ENCODE measurements around the gene RNF207.
A peak's percentile ranks its signal among the peaks of the same experiment; 100 is the strongest.

Gene RNF207

DNA sequence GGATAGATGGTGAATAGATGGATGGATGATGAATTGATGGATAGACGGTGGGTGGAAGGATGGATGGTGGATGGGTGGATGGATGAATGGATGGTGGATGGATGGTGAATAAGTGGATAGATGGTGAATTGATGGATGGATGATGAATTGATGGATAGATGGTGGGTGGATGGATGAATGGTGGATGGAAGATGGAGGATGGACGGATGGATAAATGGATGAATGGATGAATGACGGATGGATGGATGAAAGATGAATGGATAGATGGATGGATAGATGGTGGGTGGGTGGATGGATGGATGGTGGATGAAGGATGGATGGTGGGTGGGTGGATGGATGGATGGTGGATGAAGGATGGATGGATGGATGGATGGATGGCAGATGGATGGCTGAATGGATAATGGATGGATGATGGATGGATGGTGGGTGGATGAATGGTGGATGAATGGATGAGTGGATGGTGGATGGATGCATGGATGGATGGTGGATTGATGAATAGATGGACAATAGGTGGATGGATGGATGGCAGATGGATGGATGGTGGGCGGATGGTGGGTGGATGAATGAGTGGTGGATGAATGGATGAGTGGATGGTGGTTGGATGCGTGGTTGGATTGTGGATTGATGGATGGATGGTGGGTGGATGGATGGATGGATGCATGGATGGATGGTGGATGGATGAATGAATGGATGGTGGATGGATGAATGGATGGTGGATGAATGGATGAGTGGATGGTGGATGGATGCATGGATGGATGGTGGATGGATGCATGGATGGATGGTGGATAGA, 31.1 kb upstream of the RNF207 start:
- DNase-seq = no peak

DNA sequence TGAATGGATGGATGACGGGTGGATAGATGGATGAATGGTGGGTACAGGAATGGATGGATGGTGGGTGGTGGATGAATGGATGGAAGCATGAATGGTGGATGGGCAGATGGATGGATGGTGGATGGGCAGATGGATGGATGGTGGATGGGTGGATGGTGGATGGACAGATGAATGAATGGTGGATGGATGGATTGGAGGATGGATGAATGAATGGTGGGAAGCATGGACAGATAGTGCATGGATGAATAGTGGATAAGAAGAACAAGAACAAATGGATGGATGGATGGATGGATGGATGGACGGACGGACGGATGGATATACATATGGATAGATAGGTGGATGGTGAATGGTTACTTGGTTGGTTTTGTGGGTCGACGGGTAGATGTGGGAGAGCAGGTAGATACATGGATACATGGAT, 30.5 kb upstream of the RNF207 start:
- no peak for DNase-seq

DNA sequence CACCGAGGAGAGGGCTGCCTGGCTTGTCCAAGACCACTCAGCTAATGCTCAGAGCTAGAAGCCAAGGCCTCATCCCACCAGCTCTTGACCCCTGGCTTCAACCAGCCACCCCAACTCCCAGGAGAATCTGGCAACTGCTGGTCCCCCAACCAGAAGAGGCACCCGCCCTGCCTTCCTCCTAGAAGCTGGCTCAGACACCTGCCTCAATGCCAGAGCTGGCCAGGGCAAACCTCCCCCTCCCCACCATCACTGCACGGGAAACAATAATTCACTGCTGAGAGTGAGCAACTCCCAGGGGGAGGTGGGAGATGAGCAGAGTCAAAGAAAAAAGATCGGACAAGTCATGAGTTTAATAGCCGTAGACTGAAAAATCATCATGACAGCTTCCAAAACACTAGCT, 29.1 kb upstream of the RNF207 start:
- no peak for DNase-seq

DNA sequence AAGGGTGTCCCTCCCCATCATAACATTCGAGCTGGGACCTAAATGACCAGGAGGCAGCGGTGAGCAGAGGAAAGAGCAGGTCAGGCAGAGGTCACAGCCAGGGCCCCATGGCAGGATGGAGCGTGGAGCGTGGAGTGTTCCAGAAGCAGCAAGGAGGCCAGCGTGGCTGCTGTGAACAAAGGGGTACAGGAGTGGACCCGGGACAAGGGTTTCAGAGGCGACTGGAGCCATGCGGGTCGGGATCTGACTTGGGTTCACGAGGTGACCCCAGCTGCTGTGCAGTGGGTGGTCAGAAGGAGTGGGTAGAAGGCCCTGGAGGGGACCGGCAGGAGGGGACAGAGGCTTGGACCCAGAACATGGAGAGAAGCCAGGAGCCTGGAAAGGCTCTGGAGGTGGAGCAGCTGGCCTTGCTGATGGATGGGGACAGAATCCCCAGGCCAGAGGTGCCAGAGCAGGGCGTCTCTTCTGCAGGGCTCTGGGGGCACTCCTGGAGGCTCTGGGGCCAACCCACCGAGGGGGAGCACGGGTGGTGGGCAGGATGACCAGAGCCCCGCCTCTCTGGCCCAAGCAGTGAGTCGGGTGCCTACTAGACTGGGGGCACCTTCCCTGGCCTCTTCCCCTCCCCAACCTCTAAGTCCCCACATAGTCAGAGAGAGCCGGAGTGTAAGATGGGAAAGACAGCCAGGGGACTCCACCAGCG, 28.1 kb upstream of the RNF207 start:
- no peak for DNase-seq

DNA sequence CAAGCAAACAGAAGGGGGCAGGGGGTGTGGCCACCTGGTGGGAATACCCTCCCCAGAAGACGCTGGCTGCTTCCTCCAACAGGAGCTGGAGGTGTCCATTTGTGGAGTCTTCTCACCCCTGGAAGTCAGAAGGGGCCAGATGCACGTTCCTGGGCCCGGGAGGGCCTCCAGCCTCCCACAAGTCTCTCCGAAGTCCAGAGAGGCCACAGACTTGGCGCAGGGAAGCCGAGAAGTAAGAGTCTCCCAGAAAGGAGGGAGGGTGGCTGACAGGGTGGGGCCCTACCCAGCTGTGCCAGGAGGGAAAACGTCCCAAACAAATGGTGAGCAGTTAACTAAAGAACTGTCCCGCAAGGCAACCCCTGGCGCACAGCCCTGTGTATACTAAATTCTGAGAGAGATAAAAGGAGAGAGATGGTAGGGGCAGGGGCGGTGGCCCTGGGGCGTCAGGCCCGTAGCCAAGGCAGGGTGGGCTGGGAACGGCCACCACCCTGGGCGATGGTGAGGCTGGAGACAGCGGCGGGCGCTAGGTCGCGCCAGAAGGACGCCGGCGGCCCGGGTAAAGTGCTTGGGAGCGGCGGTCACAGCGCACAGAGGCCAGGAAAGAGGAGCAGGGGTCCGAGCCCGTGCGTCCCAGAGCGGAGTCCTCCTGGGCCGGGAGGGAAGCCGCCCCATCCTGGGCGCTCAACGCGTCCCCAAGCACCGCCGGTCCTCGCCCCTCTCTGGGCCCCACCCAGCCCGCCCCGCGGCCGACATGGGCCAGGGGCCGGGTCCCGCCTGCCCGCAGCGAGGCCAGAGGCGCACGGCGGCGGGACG, 27.0 kb upstream of the RNF207 start:
- DNase-seq = no peak

DNA sequence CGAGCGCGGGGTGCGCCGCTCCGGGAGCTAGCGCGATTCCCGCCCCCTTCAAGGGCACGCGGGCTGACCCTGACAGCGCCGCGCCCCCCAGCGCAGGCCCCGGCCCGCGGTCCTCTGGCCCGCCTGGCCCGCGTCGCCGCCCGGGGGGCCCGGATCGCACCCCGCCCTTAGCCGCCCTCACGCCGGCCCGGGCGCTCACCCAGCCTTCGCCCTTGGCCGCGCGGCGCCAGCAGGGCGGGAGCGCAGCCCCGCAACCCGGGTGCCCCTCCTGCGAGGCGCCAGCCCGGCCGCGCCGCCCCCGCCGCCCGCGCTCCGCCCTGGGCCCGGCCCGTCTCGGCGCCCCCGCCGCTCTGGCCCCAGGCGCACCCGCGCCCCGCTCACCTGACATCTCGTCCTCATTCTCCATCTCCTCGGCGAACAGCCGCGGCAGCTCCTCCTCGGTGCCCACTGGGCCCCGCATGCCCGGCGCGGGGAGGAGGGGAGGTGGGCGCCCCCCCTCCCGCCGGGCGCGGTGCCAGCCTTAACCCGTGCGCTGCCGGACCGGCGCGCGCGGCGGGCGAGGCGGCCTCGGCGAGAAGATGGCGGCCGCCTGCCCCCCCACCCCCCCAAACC, 26.2 kb upstream of the RNF207 start:
- DNase-seq = no peak

DNA sequence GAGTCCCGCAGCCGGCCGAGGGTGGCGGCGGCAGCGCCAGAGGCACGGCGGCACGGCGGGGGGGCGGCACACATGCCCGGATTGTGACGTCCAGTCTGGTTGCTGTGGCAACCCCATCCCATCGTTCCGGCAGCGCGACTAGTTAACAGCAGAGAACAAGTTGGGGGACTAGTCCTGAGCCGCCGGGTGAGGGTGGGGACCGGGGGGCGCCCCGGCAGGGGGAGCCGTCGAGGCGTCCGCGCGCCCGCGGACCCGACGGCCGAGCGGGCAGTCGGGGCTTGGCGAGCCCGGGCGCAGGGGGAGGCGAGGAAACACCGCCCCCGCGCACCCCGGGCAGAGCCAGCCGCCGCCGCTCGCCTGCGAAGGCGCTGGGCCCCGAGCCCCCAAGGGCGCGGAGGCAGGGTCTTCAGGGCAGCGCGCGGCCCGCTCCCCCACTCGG, 25.6 kb upstream of the RNF207 start, which contains the start of gene CHD5:
CHD5 (minus strand) TSS at position 54 of the 439 bp plus-strand sequence. CDS start 298 bp downstream, outside the sequence.
- DNase-seq = no peak

DNA sequence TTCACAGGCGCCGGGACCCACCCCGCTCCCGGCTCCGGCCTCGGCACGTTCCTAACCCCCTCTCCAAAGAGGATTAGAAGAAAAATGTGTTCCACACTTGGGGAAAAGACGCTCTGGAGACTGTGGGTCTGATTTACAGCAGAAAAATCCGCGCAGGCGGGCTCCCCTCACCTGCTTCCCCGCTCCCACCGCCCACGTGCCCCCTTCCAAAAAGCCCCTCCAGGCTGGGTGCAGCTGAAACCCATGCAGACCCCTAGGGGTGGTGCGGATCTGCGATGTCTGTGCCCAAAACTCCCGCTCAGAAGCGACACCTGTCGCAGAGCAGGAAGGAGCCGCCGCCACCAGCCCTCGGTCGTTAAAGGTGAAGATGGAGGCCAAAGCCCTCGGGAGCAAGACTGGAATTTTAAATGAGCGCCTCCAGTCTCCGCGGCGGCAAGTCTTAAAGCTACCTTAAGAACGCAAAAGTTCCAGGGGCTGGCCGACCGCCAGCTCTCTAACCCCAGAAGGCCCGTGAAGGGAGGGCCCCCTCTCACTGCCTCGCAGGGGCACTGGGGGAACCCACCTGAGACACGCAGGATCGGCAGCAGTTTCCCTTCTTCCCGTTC, 25.1 kb upstream of the RNF207 start:
- no peak for DNase-seq

DNA sequence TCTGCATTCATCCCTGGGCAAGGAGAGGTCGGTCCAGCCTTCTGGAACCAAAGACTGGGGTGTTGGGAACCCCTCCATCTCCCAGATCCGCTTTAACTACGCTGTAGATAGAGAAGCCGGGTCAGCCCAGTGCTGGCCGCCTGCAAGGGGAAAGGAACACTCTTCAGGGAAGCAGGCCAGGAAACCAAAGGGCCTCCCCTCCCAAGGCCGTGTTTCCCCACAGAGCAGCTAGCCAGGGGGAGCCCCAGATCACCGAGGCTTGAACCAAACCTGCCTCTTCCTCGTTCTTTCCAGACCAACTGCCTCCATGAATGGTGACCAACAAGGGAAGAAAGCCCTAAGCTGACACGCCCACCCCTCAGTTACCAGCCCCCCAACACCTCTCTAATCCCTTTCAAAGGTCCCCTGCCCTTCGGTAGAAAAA, 24.6 kb upstream of the RNF207 start:
- no peak for DNase-seq

DNA sequence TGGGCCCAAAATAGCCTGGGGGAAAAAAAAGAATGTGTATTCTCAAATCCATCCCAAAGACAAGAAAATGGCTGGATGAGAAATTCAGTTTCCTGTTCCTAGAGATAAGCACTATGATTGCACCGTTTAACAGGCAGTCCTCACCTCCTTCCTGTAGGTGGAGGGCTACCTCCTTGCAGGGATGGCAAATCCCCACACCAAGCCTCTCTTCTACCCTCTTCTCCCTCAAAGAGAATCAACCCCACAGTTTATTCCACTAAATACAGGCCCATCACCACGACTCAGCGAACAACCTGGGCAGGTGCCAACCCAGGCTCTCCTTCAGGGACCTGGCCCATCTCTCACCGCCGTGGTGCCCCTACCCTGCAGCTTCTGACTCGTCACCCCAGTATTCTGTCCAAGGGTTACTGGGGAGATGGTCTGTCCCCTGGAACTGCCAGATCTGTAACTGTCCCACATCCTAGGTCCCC, 22.4 kb upstream of the RNF207 start:
- no peak for DNase-seq

DNA sequence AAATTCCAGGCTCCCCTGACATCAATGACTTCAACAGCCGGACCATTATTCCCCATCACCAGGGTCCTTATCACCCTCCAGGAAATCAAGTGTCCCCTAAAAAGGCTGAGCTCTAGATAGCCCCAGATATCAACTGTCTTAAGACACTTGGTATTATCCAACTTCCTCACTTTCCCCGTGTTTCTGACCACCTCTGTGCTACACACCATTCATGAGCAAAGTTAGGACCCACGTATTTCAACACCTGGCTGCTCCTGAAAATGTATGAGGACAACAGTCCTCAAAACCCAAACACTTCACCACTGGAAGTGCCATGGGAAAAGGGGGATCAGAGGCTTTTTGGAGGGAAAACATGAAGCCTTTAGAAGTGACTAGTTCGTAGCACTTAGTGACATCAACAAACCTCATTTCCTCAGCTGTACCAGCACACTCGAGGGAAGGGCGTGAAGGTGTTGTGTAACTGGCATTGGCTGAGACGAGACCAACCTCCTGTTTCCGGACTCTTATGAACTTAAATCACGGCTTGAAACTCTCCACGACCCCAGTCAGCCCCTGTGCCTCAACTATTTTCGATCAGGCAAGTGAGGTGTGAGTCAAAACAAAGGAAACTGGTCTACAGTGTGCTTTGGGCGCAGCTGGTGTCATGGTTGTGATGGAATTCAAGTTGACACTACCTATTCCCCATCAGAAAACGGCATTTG, 21.7 kb upstream of the RNF207 start:
- DNase-seq = no peak

DNA sequence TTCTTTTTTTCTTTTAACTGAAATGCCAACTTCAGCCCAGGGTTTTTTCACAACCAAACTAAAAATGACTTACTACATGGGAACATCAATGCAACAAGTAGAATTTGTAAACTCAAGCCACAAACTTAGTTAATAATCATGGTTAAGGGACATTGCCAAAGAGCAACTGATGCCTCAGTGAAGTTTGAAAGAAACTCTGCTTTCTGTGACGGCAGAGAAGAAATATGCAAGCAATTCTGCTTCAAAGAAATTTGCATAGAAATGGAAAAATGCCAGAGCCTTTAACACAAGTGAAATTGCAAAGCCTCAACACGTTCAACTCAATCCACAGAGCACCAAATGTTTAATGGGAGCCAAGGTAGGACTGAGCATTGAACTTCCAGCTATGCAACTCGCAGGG, 20.8 kb upstream of the RNF207 start:
- no peak for DNase-seq

DNA sequence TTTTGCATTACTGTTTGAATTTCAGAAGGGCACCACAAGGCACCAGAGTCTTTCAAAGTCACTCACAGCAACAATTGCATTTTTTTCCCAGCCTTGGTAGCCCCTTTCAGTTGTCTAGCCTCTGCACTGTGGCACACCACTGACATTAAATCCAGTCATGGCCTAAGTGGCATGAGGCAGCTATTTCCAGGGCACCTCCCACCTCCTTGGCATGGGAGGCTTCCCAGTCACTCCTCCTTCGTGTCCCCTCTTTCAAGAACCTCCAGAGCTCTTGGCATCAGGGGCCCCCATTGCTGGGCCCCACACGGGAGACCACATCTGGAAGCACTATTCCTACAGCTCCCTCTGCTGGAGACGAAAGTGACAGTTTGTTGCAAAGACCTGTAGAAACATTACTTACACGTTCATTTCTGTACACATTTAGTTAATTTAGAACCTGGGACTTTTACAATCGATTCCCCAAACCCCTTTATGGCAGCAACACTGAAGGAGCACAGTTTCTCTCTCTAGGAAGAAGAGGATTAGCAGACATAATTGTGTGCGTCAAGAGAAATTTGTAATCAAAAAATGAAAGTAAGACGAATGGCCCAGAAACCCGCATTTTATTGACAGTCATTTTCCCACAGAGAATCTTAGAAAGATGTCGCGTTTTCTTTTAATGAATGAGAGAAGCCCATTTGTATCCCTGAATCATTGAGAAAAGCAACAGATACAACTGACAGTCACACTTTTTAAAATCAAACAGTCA, 20.1 kb upstream of the RNF207 start:
- DNase-seq = peak; percentile 50 to 66

DNA sequence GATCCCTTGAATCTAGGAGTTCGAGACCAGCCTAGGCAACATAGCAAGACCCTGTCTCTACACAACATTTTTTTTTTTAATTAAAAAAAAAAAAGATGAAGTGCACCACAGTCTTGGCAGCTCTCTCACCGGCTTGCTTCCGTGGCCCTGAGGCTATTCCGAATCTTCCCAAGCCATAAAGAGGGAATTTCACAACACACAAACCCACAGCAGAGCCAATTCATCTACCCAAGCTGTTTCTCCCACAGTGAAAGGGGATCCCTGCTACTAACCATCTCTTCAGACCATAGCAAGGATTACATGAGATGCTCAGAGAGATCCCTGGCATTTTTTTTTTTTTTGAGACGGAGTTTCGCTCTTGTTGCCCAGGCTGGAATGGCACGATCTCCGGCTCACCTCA, 17.5 kb upstream of the RNF207 start:
- no peak for DNase-seq

DNA sequence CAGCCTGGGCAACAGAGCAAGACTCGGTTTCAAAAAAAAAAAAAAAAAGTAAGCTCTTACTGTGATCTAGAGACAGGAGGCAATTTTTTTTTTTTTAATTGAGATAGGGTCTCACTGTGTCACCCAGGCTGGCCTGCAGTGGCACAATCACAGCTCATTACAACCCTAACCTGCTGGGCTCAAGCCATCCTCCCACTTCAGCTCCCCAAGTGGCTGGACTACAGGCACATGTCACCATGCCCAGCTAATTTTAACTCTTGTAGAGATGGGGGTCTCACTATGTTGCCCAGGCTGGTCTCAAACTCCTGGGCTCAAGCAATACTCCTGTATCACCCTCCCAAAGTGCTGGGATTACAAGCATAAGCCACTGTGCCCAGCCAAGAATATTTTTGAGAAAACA, 14.0 kb upstream of the RNF207 start:
- no peak for DNase-seq

DNA sequence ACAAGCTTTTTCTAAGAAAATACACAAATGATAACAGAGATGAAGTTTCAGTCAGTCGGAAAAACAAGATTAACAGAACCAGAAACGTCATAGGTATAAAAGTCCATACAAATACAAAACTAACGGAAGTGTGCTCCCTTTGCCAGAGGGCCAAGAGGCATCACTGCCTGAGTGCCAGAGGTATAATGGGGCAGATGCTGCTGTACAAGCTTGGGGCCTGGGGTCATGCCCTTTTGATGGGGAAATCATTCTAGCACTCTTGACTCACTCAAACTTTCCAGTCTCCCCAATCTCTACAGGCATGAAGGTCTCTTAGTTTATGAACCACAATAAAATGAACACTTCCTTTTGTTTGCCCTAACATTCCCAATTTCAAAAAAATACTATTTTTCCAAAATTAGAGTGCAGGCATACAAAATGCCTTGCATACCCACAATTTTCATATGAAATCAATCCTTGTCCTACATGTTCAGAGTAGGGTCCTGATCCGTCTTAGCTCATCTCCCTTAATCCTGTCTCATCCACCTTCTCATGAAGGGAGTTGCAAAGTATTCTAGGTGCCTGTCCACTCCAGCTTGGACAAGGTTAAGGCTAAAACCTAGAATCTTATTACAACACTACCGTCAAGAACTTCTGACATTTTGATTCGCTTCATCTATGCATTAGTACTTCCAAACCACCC, 8.0 kb upstream of the RNF207 start:
- DNase-seq = no peak

DNA sequence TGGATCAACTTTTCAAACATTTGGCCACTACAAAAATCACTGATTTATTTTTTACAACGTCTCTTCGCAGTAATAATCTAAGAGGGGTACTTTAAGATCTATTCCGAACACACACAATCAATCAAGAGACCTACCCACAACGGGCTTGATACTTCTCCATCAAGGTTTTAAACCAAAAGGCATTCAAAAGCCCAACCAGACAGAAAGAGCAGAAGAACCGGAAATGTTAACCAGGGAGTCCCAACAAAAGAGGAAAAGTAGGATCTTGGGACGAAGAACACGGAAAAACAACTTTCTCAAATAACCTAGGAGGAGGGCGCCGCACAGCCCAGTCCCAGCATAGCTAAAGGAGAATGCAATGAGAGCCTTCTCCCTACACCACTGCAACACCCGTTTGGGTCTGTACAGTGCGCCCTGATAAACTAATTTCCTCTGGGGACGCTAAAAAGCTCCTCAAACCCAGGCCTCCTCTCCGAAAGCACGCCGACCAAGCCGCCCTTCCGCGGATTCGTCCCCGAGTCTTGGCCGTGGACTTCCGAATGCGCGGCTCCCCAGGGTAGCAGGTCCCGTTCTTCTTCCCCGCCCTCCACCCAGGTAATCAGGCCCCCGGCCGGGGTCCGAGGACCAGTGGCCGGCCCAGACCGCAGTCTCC, 7.1 kb upstream of the RNF207 start:
- peak in 1 of 2 experiments; percentile 10 for DNase-seq

DNA sequence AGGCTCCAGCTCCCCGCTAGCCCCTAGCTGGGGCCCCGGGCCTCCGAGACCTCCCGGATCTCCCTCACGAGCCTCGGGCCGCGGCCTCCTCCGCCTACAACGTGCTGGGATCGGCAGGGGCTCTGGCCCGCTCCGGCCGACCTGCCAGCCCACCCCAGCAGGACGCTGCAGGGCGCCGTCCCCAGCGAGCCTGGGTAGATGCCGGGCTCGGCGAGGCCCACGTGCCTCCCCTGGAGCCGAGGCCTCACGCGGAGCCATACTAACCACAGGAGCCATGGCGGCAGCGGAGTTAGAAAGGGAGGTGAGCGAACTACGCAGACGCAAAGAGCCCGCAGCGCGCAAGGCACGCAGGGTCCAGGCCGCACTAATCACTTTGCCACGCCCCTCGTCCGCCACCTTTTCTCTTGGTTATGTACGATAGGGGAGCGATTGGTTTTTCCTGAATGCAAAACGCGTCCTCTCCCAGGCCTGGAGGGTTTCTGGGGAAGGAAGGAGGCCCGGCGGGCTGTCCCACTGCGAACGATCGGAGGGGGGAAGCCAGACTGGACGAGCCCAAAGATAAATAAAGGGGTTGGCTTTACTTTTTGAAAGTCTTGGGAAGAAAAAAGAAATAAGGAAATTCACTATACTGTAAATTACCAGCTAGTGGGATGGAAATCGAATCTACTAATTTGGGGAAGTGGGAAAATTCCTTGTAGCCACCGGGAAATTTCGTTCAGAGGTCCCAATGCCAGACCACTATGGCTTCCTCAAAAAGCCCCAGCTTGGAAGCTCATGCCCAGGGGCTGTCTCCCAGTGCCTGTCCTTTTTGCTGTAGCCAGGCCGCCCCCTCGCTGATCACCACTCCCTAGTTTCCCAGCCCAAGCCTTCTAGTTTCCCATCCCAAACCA, 6.4 kb upstream of the RNF207 start, which contains the start of gene RPL22:
RPL22 (minus strand) TSS at position 298 of the 890 bp plus-strand sequence; CDS start at position 276, 22 bp downstream.
- DNase-seq = peak; percentile 99 to 100

All from Kasumi-1 (cell line).